ENCODE results near the gene ADAMTS12.

- TF ChIP-seq CTCF (IDR thresholded peaks at IDR 0.05) (no peak), SIN3A (IDR thresholded peaks at IDR 0.05; ENCODE audit: borderline replicate concordance, insufficient read depth, low read depth, low read length) (no peak)
Measured at GRCh38 chr5:33657804-33658440, 233.9 kb downstream of the ADAMTS12 start.
